HG03139 (cell line): Measurements from ENCODE around the gene GET4.

Source experiments
- ATAC-seq: cut with Tn5 transposase; IDR thresholded peaks from one replicate; pipeline ENCODE4 v1.9.1; 2021; ENCODE audit not compliant: unreplicated experiment

Gene GET4

DNA sequence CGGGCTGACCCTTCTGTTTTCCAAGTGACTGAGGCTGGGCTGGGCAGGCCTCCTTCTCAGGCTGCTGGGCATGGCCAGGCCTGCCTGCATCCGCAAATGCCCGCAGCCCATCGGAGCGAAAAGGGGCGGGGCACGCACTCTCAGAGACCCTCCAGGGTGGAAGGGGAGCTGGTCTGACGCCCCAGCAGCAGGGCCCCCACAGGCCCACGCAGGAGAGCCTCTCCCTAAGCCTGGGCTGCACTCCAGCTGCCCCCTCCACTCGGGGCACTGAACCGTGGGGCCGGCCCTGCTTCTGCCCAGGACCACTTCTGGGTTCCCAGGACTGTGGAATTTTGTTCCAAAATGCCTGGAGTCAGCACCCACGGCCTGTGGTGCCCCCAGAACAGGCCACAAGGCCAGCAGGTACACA, 68.8 kb downstream of the GET4 start:
- ATAC-seq: no peak

GRCh38 chr7:945556-946255, 69.4 kb downstream of the GET4 start:
- no peak for ATAC-seq
